ENCODE measurements around the gene PIBF1.
"Not testable (repeated sequence)": the region's sequence is repeated elsewhere in the genome, so short reads cannot be mapped to it uniquely, and the experiment has no call there.

The PIBF1 gene

DNA sequence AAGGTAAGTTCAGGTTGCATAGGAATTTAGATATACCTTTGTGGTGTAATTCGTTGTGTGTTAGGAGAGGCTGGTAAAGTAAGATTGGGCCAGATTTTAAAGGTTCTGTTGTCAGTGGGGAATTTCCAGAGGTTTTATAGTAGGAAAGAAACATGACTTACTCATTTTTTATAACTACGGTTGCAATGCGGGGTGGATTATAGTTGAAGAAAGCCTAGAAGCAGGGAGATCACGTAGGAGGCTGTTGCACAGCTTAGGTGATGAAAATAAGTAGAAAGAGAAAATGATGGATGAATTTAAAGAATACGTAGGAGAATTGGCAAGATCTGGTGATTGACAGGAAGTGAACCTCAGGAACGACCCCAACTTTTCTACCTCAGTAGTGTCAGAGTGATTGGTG is 61.1 kb downstream of the PIBF1 start:
- Histone ChIP-seq H2AFZ (ENCODE audit: low read depth, low read length) (no peak overlapping the region), H3K27me3 (ENCODE audit: insufficient read depth, low read length, poor library complexity) (no peaks in the 10 kb centered on the region), H3K79me2 (ENCODE audit: insufficient read depth, low read length) (no peaks in the 10 kb centered on the region), H4K20me1 (ENCODE audit: insufficient read depth, low read length) (no peaks in the 10 kb centered on the region), H3K36me3 (ENCODE audit: insufficient read depth, low read length) (peaks cover 63% of the 10 kb centered on the region), H3K9ac (ENCODE audit: low read depth, low read length) (no peak overlapping the region), H3K4me2 (ENCODE audit: insufficient read depth, low read length) (no peak overlapping the region), H3K27ac (ENCODE audit: low read length) (no peak overlapping the region), H3K4me3 (ENCODE audit: low read depth in 1 of 2, low read length in 2 of 2) (no peak overlapping the region), H3K4me1 (ENCODE audit: insufficient read depth, low read length) (no peaks in the 10 kb centered on the region), H3K9me3 (ENCODE audit: insufficient read depth, low read length, severe bottlenecking) (no peaks in the 10 kb centered on the region)
- DNase-seq: no peak
- no peak for ATAC-seq (ENCODE audit: insufficient read depth, low read depth)
- TF ChIP-seq EZH2 (IDR thresholded peaks at IDR 0.05; ENCODE audit: borderline replicate concordance, low read depth, low read length, severe bottlenecking) (no peak), CTCF (IDR thresholded peaks at IDR 0.05; ENCODE audit: borderline replicate concordance, extremely low read depth, low read length, poor library complexity, severe bottlenecking) (no peak)

- H3K4me2 ChIP-seq (ENCODE audit: insufficient read depth, low read length); H3K79me2 ChIP-seq (ENCODE audit: insufficient read depth, low read length); H2AFZ ChIP-seq (ENCODE audit: low read depth, low read length); H3K27me3 ChIP-seq (ENCODE audit: insufficient read depth, low read length, poor library complexity); H3K9ac ChIP-seq (ENCODE audit: low read depth, low read length); H3K9me3 ChIP-seq (ENCODE audit: insufficient read depth, low read length, severe bottlenecking); ATAC-seq (ENCODE audit: insufficient read depth, low read depth); H3K4me3 ChIP-seq (ENCODE audit: low read depth in 1 of 2, low read length in 2 of 2); H3K27ac ChIP-seq (ENCODE audit: low read length); DNase-seq; H4K20me1 ChIP-seq (ENCODE audit: insufficient read depth, low read length); H3K4me1 ChIP-seq (ENCODE audit: insufficient read depth, low read length): not testable (repeated sequence)
- H3K36me3 ChIP-seq (ENCODE audit: insufficient read depth, low read length): peaks cover 63% of the 10 kb centered on the region
These were observed 63.2 kb downstream of the PIBF1 start for GRCh38 chr13:72845148-72845547.

DNA sequence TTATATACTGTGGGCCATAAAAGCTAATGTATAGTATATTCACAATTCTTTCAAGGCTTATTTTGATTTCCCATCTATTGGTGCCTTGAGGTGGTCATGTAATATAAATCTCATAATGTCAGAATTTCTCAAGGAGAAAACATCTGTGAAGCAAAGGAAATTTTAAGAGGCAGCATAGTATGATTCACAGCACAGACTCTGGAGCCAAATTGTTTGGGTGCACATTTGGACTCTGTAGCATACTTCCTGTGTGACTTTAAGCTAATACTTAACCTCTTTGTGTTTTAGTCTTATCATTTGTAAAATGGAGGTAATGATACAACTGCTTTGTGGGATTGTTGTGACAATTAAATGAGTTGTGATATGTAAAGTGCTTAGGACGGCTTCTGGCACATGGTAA is 67.6 kb downstream of the PIBF1 start:
- no peak overlapping the region for H3K4me3 ChIP-seq (ENCODE audit: low read depth in 1 of 2, low read length in 2 of 2)
- no peak for DNase-seq
- H3K27ac ChIP-seq (ENCODE audit: low read length): no peak overlapping the region
- H2AFZ ChIP-seq (ENCODE audit: low read depth, low read length): no peak overlapping the region
- no peaks in the 10 kb centered on the region for H3K79me2 ChIP-seq (ENCODE audit: insufficient read depth, low read length)
- no peaks in the 10 kb centered on the region for H3K4me1 ChIP-seq (ENCODE audit: insufficient read depth, low read length)
- H3K9ac ChIP-seq (ENCODE audit: low read depth, low read length): no peak overlapping the region
- H3K9me3 ChIP-seq (ENCODE audit: insufficient read depth, low read length, severe bottlenecking): no peaks in the 10 kb centered on the region
- H3K36me3 ChIP-seq (ENCODE audit: insufficient read depth, low read length): peaks cover 61% of the 10 kb centered on the region
- no peak for TF ChIP-seq CTCF (IDR thresholded peaks at IDR 0.05; ENCODE audit: borderline replicate concordance, extremely low read depth, low read length, poor library complexity, severe bottlenecking)
- no peak for TF ChIP-seq EZH2 (IDR thresholded peaks at IDR 0.05; ENCODE audit: borderline replicate concordance, low read depth, low read length, severe bottlenecking)
- H3K27me3 ChIP-seq (ENCODE audit: insufficient read depth, low read length, poor library complexity): no peaks in the 10 kb centered on the region
- no peak overlapping the region for H3K4me2 ChIP-seq (ENCODE audit: insufficient read depth, low read length)
- no peaks in the 10 kb centered on the region; the same call in 1 of the 2 replicates for H4K20me1 ChIP-seq (ENCODE audit: insufficient read depth, low read length)
- no peak for ATAC-seq (ENCODE audit: insufficient read depth, low read depth)

GRCh38 chr13:72850959-72851677 is 69.2 kb downstream of the PIBF1 start:
- H3K4me1 ChIP-seq (ENCODE audit: insufficient read depth, low read length): no peaks in the 10 kb centered on the region
- no peak overlapping the region for H3K9ac ChIP-seq (ENCODE audit: low read depth, low read length)
- no peak for DNase-seq
- no peaks in the 10 kb centered on the region; the same call in 1 of the 2 replicates for H4K20me1 ChIP-seq (ENCODE audit: insufficient read depth, low read length)
- no peaks in the 10 kb centered on the region for H3K9me3 ChIP-seq (ENCODE audit: insufficient read depth, low read length, severe bottlenecking)
- ATAC-seq (ENCODE audit: insufficient read depth, low read depth): no peak
- H2AFZ ChIP-seq (ENCODE audit: low read depth, low read length): no peak overlapping the region
- no peaks in the 10 kb centered on the region for H3K79me2 ChIP-seq (ENCODE audit: insufficient read depth, low read length)
- no peak overlapping the region for H3K27ac ChIP-seq (ENCODE audit: low read length)
- H3K4me2 ChIP-seq (ENCODE audit: insufficient read depth, low read length): no peak overlapping the region
- H3K4me3 ChIP-seq (ENCODE audit: low read depth in 1 of 2, low read length in 2 of 2): no peak overlapping the region
- H3K36me3 ChIP-seq (ENCODE audit: insufficient read depth, low read length): peaks cover 56% of the 10 kb centered on the region
- TF ChIP-seq CTCF (IDR thresholded peaks at IDR 0.05; ENCODE audit: borderline replicate concordance, extremely low read depth, low read length, poor library complexity, severe bottlenecking): no peak
- no peak for TF ChIP-seq EZH2 (IDR thresholded peaks at IDR 0.05; ENCODE audit: borderline replicate concordance, low read depth, low read length, severe bottlenecking)
- no peaks in the 10 kb centered on the region for H3K27me3 ChIP-seq (ENCODE audit: insufficient read depth, low read length, poor library complexity)

Measured in DND-41 (cell line).